GM20431 (cell line): ENCODE measurements around the gene SERPING1.

Source experiments
- in situ Hi-C: fragments of 300-500 bp; cut with MseI, MboI; formaldehyde crosslinking; loops from one replicate; pipeline ENCODE4 v1.15.0; 2020; ENCODE audit warnings: low sequenced_read_pairs; ENCODE audit not compliant: unreplicated experiment

SERPING1 gene

GRCh38 chr11:57596266-57596885 is 1.1 kb upstream of the SERPING1 start:
- in situ Hi-C loops: no loop called here

GRCh38 chr11:57597916-57598830 is 688 bp downstream of the SERPING1 start:
- in situ Hi-C loops: no loop called here

- in situ Hi-C loops: no loop called here
These were observed 1.3 kb downstream of the SERPING1 start for GRCh38 chr11:57598831-57599155.

- in situ Hi-C loops: no loop called here
These were observed 1.9 kb downstream of the SERPING1 start for GRCh38 chr11:57599381-57599780.

GRCh38 chr11:57601297-57601696 is 3.8 kb downstream of the SERPING1 start:
- in situ Hi-C loops: no loop called here

- in situ Hi-C loops: no loop called here
These were observed 7.0 kb downstream of the SERPING1 start for GRCh38 chr11:57604296-57605027.

GRCh38 chr11:57605028-57605420 is 7.5 kb downstream of the SERPING1 start:
- in situ Hi-C loops: no loop called here

GRCh38 chr11:57610170-57610569 is 12.7 kb downstream of the SERPING1 start:
- in situ Hi-C loops: no loop called here

- in situ Hi-C loops: no loop called here
These were observed 16.8 kb downstream of the SERPING1 start for GRCh38 chr11:57614234-57614772.

GRCh38 chr11:57615308-57615707 is 17.8 kb downstream of the SERPING1 start:
- in situ Hi-C loops: no loop called here

GRCh38 chr11:57616595-57616994 is 19.1 kb downstream of the SERPING1 start:
- in situ Hi-C loops: no loop called here

GRCh38 chr11:57618438-57618837 is 21.0 kb downstream of the SERPING1 start:
- in situ Hi-C loops: no loop called here

- in situ Hi-C loops: no loop called here
These were observed 21.8 kb downstream of the SERPING1 start for GRCh38 chr11:57619331-57619730.

GRCh38 chr11:57620467-57620866 is 23.0 kb downstream of the SERPING1 start:
- in situ Hi-C loops: no loop called here

GRCh38 chr11:57622263-57622662 is 24.8 kb downstream of the SERPING1 start:
- in situ Hi-C loops: no loop called here

- in situ Hi-C loops: no loop called here
These were observed 27.4 kb downstream of the SERPING1 start for GRCh38 chr11:57624864-57625263.

GRCh38 chr11:57626895-57627294 is 29.4 kb downstream of the SERPING1 start:
- in situ Hi-C loops: no loop called here

GRCh38 chr11:57630171-57630570 is 32.7 kb downstream of the SERPING1 start:
- in situ Hi-C loops: loop anchor here (10.0 kb wide), 1 partner anchor 55 kb away; no protein-coding TSS in a partner anchor

GRCh38 chr11:57632116-57632515 is 34.6 kb downstream of the SERPING1 start:
- in situ Hi-C loops: loop anchor here (10.0 kb wide), 1 partner anchor 57 kb away; no protein-coding TSS in a partner anchor

- in situ Hi-C loops: loop anchor here (10.0 kb wide), 1 partner anchor 59 kb away; no protein-coding TSS in a partner anchor
These were observed 36.0 kb downstream of the SERPING1 start for GRCh38 chr11:57633394-57634070.
